Bronchial epithelial cell (primary cell): ENCODE results near the gene TRIM26. TPM values are rescaled to one million over a fixed set of nuclear protein-coding genes. Genes with fewer than 3 reads are reported as not detected.
A peak's percentile ranks its signal among the peaks of the same experiment; 100 is the strongest.

Experiments
- DNase-seq: peaks from one replicate; pipeline ENCODE4 v3.0.0-alpha.2; 2010; ENCODE audit warnings: low read depth
- FAIRE-seq: peaks from 2 replicates; lab custom pipeline; 2011; peaks lifted over from hg19 to GRCh38; lab: Jason Lieb, UNC
- H3K27me3 ChIP-seq: 2 replicates; pipeline ENCODE4 v1.5.1; 2011; ENCODE audit warnings: low read length; ENCODE audit not compliant: control insufficient read depth, insufficient read depth
- H3K36me3 ChIP-seq: 2 replicates; pipeline ENCODE4 v1.5.1; 2011; ENCODE audit warnings: low read length; ENCODE audit not compliant: control insufficient read depth, insufficient read depth
- H3K4me3 ChIP-seq: 2 replicates; pipeline ENCODE4 v1.5.1; 2011; ENCODE audit warnings: mild to moderate bottlenecking, low read depth, low read length, control low read depth
- total RNA-seq: library from RNA; depleted of rRNA; stranded (reverse); fragments of >200 nt; gene quantifications from 2 replicates; pipeline ENCODE4 v1.2.1, GENCODE V29; 2014
- TF ChIP-seq, protein P1 (sequence below): IDR thresholded peaks from 2 replicates; pipeline ENCODE4 v1.5.1; 2011; ENCODE audit warnings: mild to moderate bottlenecking, moderate library complexity, low read length, control low read depth, inconsistent platforms; ENCODE audit not compliant: insufficient read depth, severe bottlenecking

The TRIM26 gene
- total RNA-seq, 1 donor from 2014 or later = 24.7 TPM

DNA sequence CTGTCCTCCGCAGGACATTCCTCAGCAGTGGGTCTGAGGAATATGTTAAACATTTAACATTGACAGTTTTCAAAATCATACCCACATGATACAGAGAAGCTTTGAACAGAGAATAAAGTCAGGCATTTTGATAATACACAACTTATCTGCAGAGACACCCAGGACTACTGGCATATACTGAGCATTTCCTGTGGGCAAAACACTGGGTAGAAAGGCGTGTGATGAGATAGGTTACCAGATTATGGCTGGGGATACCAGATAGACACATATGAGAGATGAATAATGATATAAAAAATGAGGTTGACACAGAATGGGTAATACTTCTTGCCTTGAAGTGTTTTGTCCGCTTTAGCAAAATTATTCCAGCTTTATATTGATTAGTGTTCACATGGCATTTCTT, 31.4 kb upstream of the TRIM26 start:
- Histone ChIP-seq H3K4me3 (no peak overlapping the region), H3K27me3 (no peaks in the 10 kb centered on the region), H3K36me3 (no peaks in the 10 kb centered on the region)
- FAIRE-seq = no peak
- TF ChIP-seq, protein P1, sequence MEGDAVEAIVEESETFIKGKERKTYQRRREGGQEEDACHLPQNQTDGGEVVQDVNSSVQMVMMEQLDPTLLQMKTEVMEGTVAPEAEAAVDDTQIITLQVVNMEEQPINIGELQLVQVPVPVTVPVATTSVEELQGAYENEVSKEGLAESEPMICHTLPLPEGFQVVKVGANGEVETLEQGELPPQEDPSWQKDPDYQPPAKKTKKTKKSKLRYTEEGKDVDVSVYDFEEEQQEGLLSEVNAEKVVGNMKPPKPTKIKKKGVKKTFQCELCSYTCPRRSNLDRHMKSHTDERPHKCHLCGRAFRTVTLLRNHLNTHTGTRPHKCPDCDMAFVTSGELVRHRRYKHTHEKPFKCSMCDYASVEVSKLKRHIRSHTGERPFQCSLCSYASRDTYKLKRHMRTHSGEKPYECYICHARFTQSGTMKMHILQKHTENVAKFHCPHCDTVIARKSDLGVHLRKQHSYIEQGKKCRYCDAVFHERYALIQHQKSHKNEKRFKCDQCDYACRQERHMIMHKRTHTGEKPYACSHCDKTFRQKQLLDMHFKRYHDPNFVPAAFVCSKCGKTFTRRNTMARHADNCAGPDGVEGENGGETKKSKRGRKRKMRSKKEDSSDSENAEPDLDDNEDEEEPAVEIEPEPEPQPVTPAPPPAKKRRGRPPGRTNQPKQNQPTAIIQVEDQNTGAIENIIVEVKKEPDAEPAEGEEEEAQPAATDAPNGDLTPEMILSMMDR = no peak
- DNase-seq = no peak

DNA sequence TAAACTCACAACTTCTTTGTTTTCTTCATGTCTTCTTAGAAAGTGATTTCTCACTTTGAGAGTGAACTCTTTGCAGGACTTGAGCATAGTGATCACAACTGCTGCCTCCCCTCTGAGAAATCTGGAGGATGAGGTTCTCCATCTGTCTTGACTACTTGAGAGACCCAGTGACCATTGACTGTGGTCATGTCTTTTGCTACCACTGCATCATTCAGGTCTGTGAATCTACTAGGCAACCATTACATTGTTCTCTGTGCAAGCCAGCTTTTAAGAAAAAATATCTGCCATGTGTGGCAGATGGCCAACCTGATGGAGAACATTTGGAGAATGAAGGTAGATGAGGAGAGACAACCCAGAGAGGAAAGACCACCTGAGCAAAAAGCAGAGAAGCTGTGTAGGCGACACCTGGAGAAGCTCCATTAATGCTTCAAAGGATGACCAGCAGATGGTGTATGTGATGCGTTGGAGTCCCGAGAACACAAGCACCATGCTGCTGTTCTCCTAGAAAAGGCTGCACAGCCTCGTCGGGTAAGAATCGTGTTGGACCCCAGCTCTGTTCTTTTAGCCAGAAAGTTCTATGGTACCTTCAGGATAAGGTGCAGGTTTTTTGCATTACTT, 25.1 kb upstream of the TRIM26 start:
- FAIRE-seq = no peak
- H3K27me3 ChIP-seq = no peaks in the 10 kb centered on the region

DNA sequence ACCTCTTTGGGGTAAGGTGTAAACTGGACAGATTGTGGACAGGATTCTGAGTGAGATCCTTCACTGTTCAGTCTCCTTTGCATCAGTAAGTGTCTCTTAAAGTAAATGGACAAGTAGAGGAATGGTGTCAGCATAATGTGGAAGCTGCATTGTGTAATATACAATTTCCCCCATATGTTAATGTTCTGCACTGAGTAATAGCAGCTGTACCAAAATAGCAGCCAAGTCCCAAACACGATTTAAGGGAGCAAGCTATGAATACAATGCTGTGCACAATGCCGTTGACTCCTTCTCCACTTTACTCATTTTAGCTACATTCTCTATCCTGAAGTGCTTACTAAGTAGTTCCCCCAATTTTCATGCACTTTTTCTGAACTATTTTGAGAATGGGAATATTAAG, 21.1 kb upstream of the TRIM26 start:
- no peaks in the 10 kb centered on the region for H3K36me3 ChIP-seq
- H3K4me3 ChIP-seq = no peak overlapping the region
- no peaks in the 10 kb centered on the region for H3K27me3 ChIP-seq
- DNase-seq (peak; percentile 17), FAIRE-seq (no peak)
- TF ChIP-seq, protein P1 = no peak

More for the DNA sequence above, 25.1 kb upstream of the TRIM26 start:
- Histone ChIP-seq H3K4me3 (no peak overlapping the region), H3K36me3 (no peaks in the 10 kb centered on the region)
- TF ChIP-seq, protein P1 = peak; percentile 42
- DNase-seq = peak; percentile 15

GRCh38 chr6:30231067-30231466, 17.9 kb upstream of the TRIM26 start:
- TF ChIP-seq, protein P1 = no peak
- DNase-seq (no peak), FAIRE-seq (no peak)
- Histone ChIP-seq H3K27me3 (peaks cover 2% of the 10 kb centered on the region), H3K4me3 (no peak overlapping the region), H3K36me3 (no peaks in the 10 kb centered on the region)

DNA sequence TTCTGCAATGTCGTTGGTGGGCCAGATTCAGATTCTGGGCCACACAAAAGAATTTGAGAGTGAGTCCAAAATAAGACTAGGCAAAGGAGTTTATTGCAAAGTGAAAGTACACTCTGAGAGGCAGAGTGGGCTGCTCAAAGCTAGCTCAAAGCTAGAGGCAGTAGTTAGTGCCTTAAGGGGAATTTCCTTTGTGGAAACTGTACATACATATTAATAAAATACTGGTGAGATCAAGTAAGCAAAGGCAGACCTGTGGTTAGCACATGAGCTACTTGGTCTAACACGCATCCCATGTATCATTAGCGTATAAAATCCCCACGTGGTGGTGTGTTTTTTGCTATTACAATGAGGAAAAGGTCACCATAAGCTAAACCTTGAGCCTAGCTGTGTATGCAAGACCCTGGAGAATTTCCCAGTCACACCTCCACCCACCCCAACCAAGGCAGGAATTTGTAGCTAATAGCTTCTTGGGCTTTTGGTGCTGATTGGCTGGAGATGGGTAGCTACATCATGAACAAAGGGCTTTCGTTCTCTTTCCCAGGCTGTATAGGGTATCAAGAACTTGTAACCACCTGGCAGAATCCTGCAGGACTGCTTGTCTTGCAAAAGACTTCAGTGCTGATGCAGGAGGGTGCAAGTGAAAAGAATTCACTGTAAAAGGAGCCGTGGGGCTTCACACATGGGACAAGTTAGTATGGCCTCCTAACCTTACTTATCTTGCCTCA, 14.7 kb upstream of the TRIM26 start:
- H3K36me3 ChIP-seq = no peaks in the 10 kb centered on the region
- FAIRE-seq (no peak), DNase-seq (no peak)
- no peak overlapping the region for H3K4me3 ChIP-seq
- H3K27me3 ChIP-seq = peaks cover 2% of the 10 kb centered on the region
- TF ChIP-seq, protein P1 = no peak
